ENCODE data around the gene FAM25C. TPM values are rescaled to one million over a fixed set of nuclear protein-coding genes. Genes with fewer than 3 reads are reported as not detected.

Gene FAM25C
- total and polyA plus RNA-seq, 4 donors = not detected

Small RNA genes within 50 kb of the gene (small RNA-seq; reads per million reads assigned to genes)
- gene RNA5SP315 (ENCODE audit: low replicate concordance) = not detected

Other genes starting within 250 kb of the FAM25C start
- 10 to 100 TPM; 39.0 to 59.8 TPM for gene SYT15B, start 236.2 kb downstream of the FAM25C start, total RNA-seq
- gene SYT15B, start 236.2 kb downstream of the FAM25C start, polyA plus RNA-seq = 10 to 100 TPM in 1 of 2 donors, 1 to 10 TPM in 1; 8.7 to 10.2 TPM
- gene NPY4R2, start 81.1 kb downstream of the FAM25C start, total RNA-seq = 10 to 100 TPM in 1 of 2 donors, 1 to 10 TPM in 1; 2.9 to 36.8 TPM
- under 1 TPM; 0.07 to 0.45 TPM for gene NPY4R2, start 81.1 kb downstream of the FAM25C start, polyA plus RNA-seq

Data from lung (tissue), 5 donors.